HCT116 (cell line): ENCODE measurements around the gene DOHH. TPM values are rescaled to one million over a fixed set of nuclear protein-coding genes. Genes with fewer than 3 reads are reported as not detected.
"Not testable (repeated sequence)": the region's sequence is repeated elsewhere in the genome, so short reads cannot be mapped to it uniquely, and the experiment has no call there.

ENCODE experiments used
- ATAC-seq: fragments of 200-7000 bp; cut with Tn5 transposase; 2 replicates; pipeline ENCODE4 v1.9.1; 2020; ENCODE audit warnings: mild to moderate bottlenecking, moderate library complexity
- BruUV-seq: library from RNA; stranded (reverse); fragments of 400-500 nt; replicated peaks from 2 replicates; lab custom pipeline; 2021; lab: Mats Ljungman, UMichigan
- CTCF ChIA-PET: fragments of 300-600 bp; sonication (Branson Sonifier 250); formaldehyde crosslinking; loops from one replicate; lab custom pipeline; 2021; ENCODE audit warnings: antibody characterized with exemption; lab: Charles Lee
- POLR2A ChIA-PET: fragments of 300-600, 350-600 bp; sonication (Branson Sonifier 250); formaldehyde crosslinking; loops from one replicate; lab custom pipeline; 2021; ENCODE audit warnings: antibody characterized with exemption; lab: Charles Lee
- RAD21 ChIA-PET, 2 experiments: fragments of 300-600 bp; sonication (Branson Sonifier 250); formaldehyde crosslinking; loops; one replicate each; lab custom pipeline; 2023; ENCODE audit warnings: low total read pairs in 2 of 2; ENCODE audit not compliant: uncharacterized antibody in 2 of 2, unreplicated experiment in 2 of 2, low non-redundant PET in 1 of 2; lab: Charles Lee
- DNase-seq: peaks from one replicate; pipeline ENCODE4 v3.0.0-alpha.2; 2010; ENCODE audit warnings: low read depth, low spot score
- H2AFZ ChIP-seq: fragments of 200-600 bp; shearing (Covaris generic), sonication (generic); 2 replicates; pipeline ENCODE4 v1.6.1; 2017; ENCODE audit warnings: low read depth, mixed run types, mixed read lengths, antibody characterized with exemption, low read length; ENCODE audit not compliant: poor library complexity, severe bottlenecking
- H3K27ac ChIP-seq: 2 replicates; pipeline ENCODE4 v1.5.1; 2012; ENCODE audit warnings: low read depth, low read length
- H3K27me3 ChIP-seq: fragments of 200-600 bp; sonication (generic); 2 replicates; pipeline ENCODE4 v1.6.1; 2016; ENCODE audit warnings: mixed run types, low read length, mixed read lengths; ENCODE audit not compliant: insufficient read depth
- H3K36me3 ChIP-seq, 2 experiments: fragments of 200-500 bp in 1 of 2; fragments of 200-600 bp in 1 of 2; sonication (Bioruptor generic) in 1 of 2; sonication (generic) in 1 of 2; 2 replicates each; pipeline versions ENCODE4 v1.5.1 to v1.6.1; 2014 to 2016; ENCODE audit warnings: low read length in 2 of 2, inconsistent platforms in 1 of 2, mixed read lengths in 1 of 2, mixed run types in 1 of 2; ENCODE audit not compliant: insufficient read depth in 2 of 2, control insufficient read depth in 1 of 2
- H3K4me1 ChIP-seq, 2 experiments: fragments of 200-600 bp in 1 of 2; sonication (generic) in 1 of 2; 2 replicates each; pipeline versions ENCODE4 v1.5.1 to v1.6.1; 2012 to 2017; ENCODE audit warnings: low read length in 2 of 2, inconsistent platforms in 1 of 2, mild to moderate bottlenecking in 1 of 2, mixed read lengths in 1 of 2, mixed run types in 1 of 2, moderate library complexity in 1 of 2; ENCODE audit not compliant: insufficient read depth in 2 of 2, control insufficient read depth in 1 of 2
- H3K4me2 ChIP-seq: fragments of 200-600 bp; sonication (generic); 2 replicates; pipeline ENCODE4 v1.6.1; 2017; ENCODE audit warnings: mixed run types, low read length, mixed read lengths
- H3K4me3 ChIP-seq, 2 experiments: fragments of 200-600 bp in 1 of 2; sonication (generic) in 1 of 2; replicated peaks in 1 of 2; 2 replicates each; pipeline ENCODE4 v1.5.1; 2011 to 2016; ENCODE audit warnings: low read length in 2 of 2, control low read depth in 1 of 2, low read depth in 1 of 2, mild to moderate bottlenecking in 1 of 2, mixed read lengths in 1 of 2, mixed run types in 1 of 2
- H3K79me2 ChIP-seq: fragments of 200-600 bp; sonication (generic); 2 replicates; pipeline ENCODE4 v1.6.1; 2017; ENCODE audit warnings: mild to moderate bottlenecking, mixed run types, low read length, moderate library complexity, mixed read lengths; ENCODE audit not compliant: insufficient read depth
- H3K9ac ChIP-seq: fragments of 200-600 bp; sonication (generic); 2 replicates; pipeline ENCODE4 v1.6.1; 2016; ENCODE audit warnings: low read length, mixed read lengths
- H3K9me2 ChIP-seq: fragments of 200-600 bp; sonication (generic), shearing (Covaris generic); 2 replicates; pipeline ENCODE4 v1.6.1; 2017; ENCODE audit warnings: mixed run types, mild to moderate bottlenecking, moderate library complexity; ENCODE audit not compliant: insufficient read depth
- H3K9me3 ChIP-seq, 2 experiments: fragments of 200-500 bp in 1 of 2; fragments of 200-600 bp in 1 of 2; sonication (Bioruptor generic) in 1 of 2; sonication (generic) in 1 of 2; 2 replicates each; pipeline ENCODE4 v1.6.1; 2014 to 2017; ENCODE audit warnings: low read length in 2 of 2, mixed read lengths in 2 of 2, inconsistent platforms in 1 of 2, low read depth in 1 of 2, mild to moderate bottlenecking in 1 of 2, mixed run types in 1 of 2, moderate library complexity in 1 of 2; ENCODE audit not compliant: control insufficient read depth in 1 of 2, insufficient read depth in 1 of 2
- H4K20me1 ChIP-seq: fragments of 200-600 bp; sonication (generic), shearing (Covaris generic); 2 replicates; pipeline ENCODE4 v1.6.1; 2017; ENCODE audit warnings: mixed run types, mild to moderate bottlenecking, moderate library complexity; ENCODE audit not compliant: insufficient read depth
- CBX3 ChIP-seq: IDR thresholded peaks from 2 replicates; pipeline ENCODE4 v1.6.1; 2012; ENCODE audit warnings: low read depth
- CTCF ChIP-seq, 3 experiments: fragments of 200-600 bp in 1 of 3; sonication (generic) in 1 of 3; IDR thresholded peaks in 2 of 3; conservative IDR thresholded peaks in 1 of 3; 2 replicates each; pipeline ENCODE4 v1.5.1; 2012 to 2017; ENCODE audit warnings: low read depth in 2 of 3, low read length in 2 of 3, antibody characterized with exemption in 1 of 3, borderline replicate concordance in 1 of 3, control low read depth in 1 of 3, mild to moderate bottlenecking in 1 of 3, mixed read lengths in 1 of 3, mixed run types in 1 of 3, moderate library complexity in 1 of 3; ENCODE audit not compliant: insufficient read depth in 1 of 3
- EGR1 ChIP-seq: IDR thresholded peaks from 2 replicates; pipeline ENCODE4 v1.6.1; 2012; ENCODE audit warnings: low read depth
- ELF1 ChIP-seq: IDR thresholded peaks from 2 replicates; pipeline ENCODE4 v1.6.1; 2012; ENCODE audit warnings: low read depth, borderline replicate concordance
- FOSL1 ChIP-seq: IDR thresholded peaks from 2 replicates; pipeline ENCODE4 v1.6.1; 2012; ENCODE audit warnings: low read depth
- JUND ChIP-seq: IDR thresholded peaks from 2 replicates; pipeline ENCODE4 v1.6.1; 2012
- MAX ChIP-seq: IDR thresholded peaks from 2 replicates; pipeline ENCODE4 v1.6.1; 2012
- POLR2AphosphoS5 ChIP-seq: IDR thresholded peaks from 2 replicates; pipeline ENCODE4 v1.6.1; 2011; ENCODE audit warnings: mild to moderate bottlenecking, low read depth, low read length, moderate library complexity
- YY1 ChIP-seq: IDR thresholded peaks from 2 replicates; pipeline ENCODE4 v1.6.1; 2011; ENCODE audit warnings: low read length, low read depth, moderate library complexity, mild to moderate bottlenecking; ENCODE audit not compliant: insufficient replicate concordance; ENCODE audit errors: extremely low read depth
- ZBTB33 ChIP-seq: IDR thresholded peaks from 2 replicates; pipeline ENCODE4 v1.6.1; 2011; ENCODE audit warnings: mild to moderate bottlenecking, low read length, moderate library complexity; ENCODE audit not compliant: insufficient replicate concordance; ENCODE audit errors: extremely low read depth
- ZFX ChIP-seq: fragments of 450-650 bp; IDR thresholded peaks from 2 replicates; pipeline ENCODE4 v1.6.1; 2017
- intact Hi-C: fragments of 100-400 bp; cut with micrococcal nuclease; formaldehyde crosslinking; loops from 2 replicates; pipeline ENCODE4 v1.10.0; 2022
- total RNA-seq: library from RNA; stranded (reverse); gene quantifications from one replicate; pipeline ENCODE4 v1.2.1, GENCODE V29; 2021; ENCODE audit not compliant: unreplicated experiment

Gene DOHH
- total RNA-seq, 1 experiment from 2014 or later = 20.9 TPM

GRCh38 chr19:3530389-3530788 is 29.9 kb upstream of the DOHH start:
- H3K9me3 ChIP-seq = no peaks in the 10 kb centered on the region
- H3K27ac ChIP-seq = no peak overlapping the region; the same call in 1 of the 2 replicates
- H3K9me2 ChIP-seq = no peaks in the 10 kb centered on the region
- H2AFZ ChIP-seq = no peak overlapping the region
- no peak overlapping the region for H3K9ac ChIP-seq
- no peaks in the 10 kb centered on the region for H3K4me1 ChIP-seq
- DNase-seq (no peak), ATAC-seq (no peak)
- ChIA-PET CTCF (no interaction called here), RAD21 (no interaction called here), POLR2A (no interaction called here)
- no peak for TF ChIP-seq EGR1
- no peak for TF ChIP-seq CTCF (IDR thresholded peaks at IDR 0.05 in 2 of 3, conservative IDR thresholded peaks at IDR 0.05 in 1 of 3; ENCODE audit: borderline replicate concordance in 1 of 3, insufficient read depth in 1 of 3, low read depth in 2 of 3, low read length in 2 of 3)
- TF ChIP-seq ELF1 = no peak
- TF ChIP-seq JUND = no peak
- TF ChIP-seq ZBTB33 = no peak
- no peak for TF ChIP-seq ZFX
- no peak for TF ChIP-seq POLR2AphosphoS5
- TF ChIP-seq FOSL1 = no peak
- no peak for TF ChIP-seq CBX3
- no peak for TF ChIP-seq MAX
- no peak for TF ChIP-seq YY1
- no TSS peak for BruUV-seq
- no peaks in the 10 kb centered on the region for H4K20me1 ChIP-seq
- no peaks in the 10 kb centered on the region for H3K27me3 ChIP-seq
- H3K4me2 ChIP-seq = no peak overlapping the region
- peaks cover 14 to 35% of the 10 kb centered on the region in 2 experiments for H3K36me3 ChIP-seq
- intact Hi-C loops = no loop called here
- no peak overlapping the region for H3K4me3 ChIP-seq
- H3K79me2 ChIP-seq = no peaks in the 10 kb centered on the region

- H2AFZ ChIP-seq, POLR2A ChIA-PET, H4K20me1 ChIP-seq, H3K9me2 ChIP-seq, CTCF ChIA-PET, RAD21 ChIA-PET, H3K27ac ChIP-seq, DNase-seq, H3K79me2 ChIP-seq, H3K4me2 ChIP-seq, H3K4me1 ChIP-seq, BruUV-seq, H3K9ac ChIP-seq, intact Hi-C loops, H3K4me3 ChIP-seq, H3K27me3 ChIP-seq, H3K9me3 ChIP-seq, ATAC-seq: not testable (repeated sequence)
- peaks cover 17 to 30% of the 10 kb centered on the region in 2 experiments for H3K36me3 ChIP-seq
Observed at GRCh38 chr19:3529299-3529698, 28.8 kb upstream of the DOHH start.
